Gastroesophageal sphincter (tissue), 4 donors: ENCODE data around the gene MLLT1. TPM values are rescaled to one million over a fixed set of nuclear protein-coding genes. Genes with fewer than 3 reads are reported as not detected.
A peak's percentile ranks its signal among the peaks of the same experiment; 100 is the strongest.

Source experiments
- ATAC-seq: fragments of 150-250 bp; one replicate; pipeline ENCODE4 v1.9.1; 2016; ENCODE audit warnings: mild to moderate bottlenecking, moderate library complexity
- H3K27ac ChIP-seq, 4 donors: fragments of 200-600 bp; sonication (generic) in 3 of 4; 1 replicate in 3 of 4; 2 replicates in 1 of 4; pipeline ENCODE4 v1.5.1; 2016 to 2019
- H3K27me3 ChIP-seq: fragments of 200-600 bp; sonication (generic); one replicate; pipeline ENCODE4 v1.5.1; 2019
- H3K36me3 ChIP-seq, 2 donors: fragments of 200-600 bp; sonication (generic); one replicate each; pipeline ENCODE4 v1.5.1; 2019; ENCODE audit warnings: control low read depth in 1 of 2
- H3K4me1 ChIP-seq, 3 donors: fragments of 200-600 bp; sonication (generic); 1 replicate in 2 of 3; 2 replicates in 1 of 3; pipeline ENCODE4 v1.5.1; 2016 to 2019; ENCODE audit warnings: control low read depth in 2 of 3
- H3K4me3 ChIP-seq, 2 donors: fragments of 200-600 bp; sonication (generic); one replicate each; pipeline ENCODE4 v1.5.1; 2019; ENCODE audit warnings: mild to moderate bottlenecking in 1 of 2, moderate library complexity in 1 of 2
- H3K9me3 ChIP-seq, 3 donors: fragments of 200-600 bp; sonication (generic); one replicate each; pipeline ENCODE4 v1.5.1; 2017 to 2019; ENCODE audit warnings: control low read depth in 2 of 3
- CTCF ChIP-seq, 4 experiments: fragments of 200-600 bp in 2 of 4; fragments of 450-650 bp in 2 of 4; sonication (generic) in 1 of 4; IDR thresholded peaks; one replicate each; pipeline ENCODE4 v1.5.1; 2017 to 2019; ENCODE audit warnings: antibody characterized with exemption in 4 of 4, mild to moderate bottlenecking in 2 of 4, moderate library complexity in 2 of 4
- EP300 ChIP-seq: sonication (generic); formaldehyde crosslinking; IDR thresholded peaks from one replicate; pipeline ENCODE4 v1.6.1; 2017; ENCODE audit warnings: antibody characterized with exemption, mild to moderate bottlenecking
- POLR2A ChIP-seq, 2 donors: fragments of 450-650 bp; IDR thresholded peaks; one replicate each; pipeline ENCODE4 v1.6.1; 2017; ENCODE audit warnings: antibody characterized with exemption in 2 of 2, mild to moderate bottlenecking in 2 of 2, moderate library complexity in 1 of 2
- POLR2AphosphoS5 ChIP-seq: sonication (generic); formaldehyde crosslinking; IDR thresholded peaks from one replicate; pipeline ENCODE4 v1.6.1; 2017; ENCODE audit warnings: antibody characterized with exemption
- WGBS, 2 donors: methylation state at CpG; one replicate each; pipeline ENCODE4 v1.1.5; 2018; ENCODE audit warnings: low coverage in 1 of 2; 5-methylcytosine and 5-hydroxymethylcytosine counted together
- total RNA-seq, 4 donors: library from RNA; depleted of rRNA; stranded (reverse); fragments of >200 nt; gene quantifications; one replicate each; pipeline ENCODE4 v1.1.0, GENCODE V29; 2016

The MLLT1 gene
- total RNA-seq, 4 donors from 2014 or later: 21.4 to 42.5 (median 23.8) TPM

- Histone ChIP-seq H3K4me3 (no peak overlapping the region), H3K27me3 (no peaks in the 10 kb centered on the region), H3K4me1 (peaks cover 22 to 83% (median 65%) of the 10 kb centered on the region in 3 donors), H3K27ac (peak overlapping the region in 3 of 4 donors; percentile 84 to 90 (median 88)), H3K9me3 (no peaks in the 10 kb centered on the region), H3K36me3 (no peaks in the 10 kb centered on the region)
- WGBS, 2 donors: 60% methylated on average over 5 of the region's 12 CpGs; no CpG with 5 or more reads in 1 of the 2 donors
- no peak for ATAC-seq
- TF ChIP-seq EP300 (no peak), POLR2AphosphoS5 (peak; percentile 45)
Observed at GRCh38 chr19:6276447-6276846, 3.3 kb downstream of the MLLT1 start.

- Histone ChIP-seq H3K9me3 (no peaks in the 10 kb centered on the region), H3K4me1 (peaks cover 25 to 92% (median 77%) of the 10 kb centered on the region in 3 donors), H3K27me3 (no peaks in the 10 kb centered on the region), H3K36me3 (peaks cover 0 to 4% of the 10 kb centered on the region in 2 donors), H3K4me3 (no peak overlapping the region), H3K27ac (peak overlapping the region; percentile 84 to 90 (median 86))
- TF ChIP-seq EP300 (no peak), CTCF (IDR thresholded peaks at IDR 0.05) (no peak), POLR2A (IDR thresholded peaks at IDR 0.05) (no peak)
- ATAC-seq: no peak
- WGBS, 2 donors: 88 to 100% methylated on average over 2 to 5 of the region's 18 CpGs
Observed at GRCh38 chr19:6275170-6275744, 4.5 kb downstream of the MLLT1 start.

GRCh38 chr19:6274756-6275155 lies 5.0 kb downstream of the MLLT1 start:
- Histone ChIP-seq H3K4me1 (peaks cover 25 to 95% (median 77%) of the 10 kb centered on the region in 3 donors), H3K9me3 (no peaks in the 10 kb centered on the region), H3K4me3 (no peak overlapping the region), H3K27me3 (no peaks in the 10 kb centered on the region), H3K27ac (peak overlapping the region; percentile 84 to 90 (median 86)), H3K36me3 (peaks cover 0 to 9% of the 10 kb centered on the region in 2 donors)
- no peak for ATAC-seq
- TF ChIP-seq EP300 (no peak), POLR2AphosphoS5 (peak; percentile 24)
- WGBS, 2 donors: 84 to 93% methylated on average over 3 to 7 of the region's 15 CpGs

- Histone ChIP-seq H3K27ac (peak overlapping the region; percentile 84 to 90 (median 86)), H3K27me3 (no peaks in the 10 kb centered on the region), H3K4me1 (peaks cover 25 to 100% (median 77%) of the 10 kb centered on the region in 3 donors), H3K9me3 (no peaks in the 10 kb centered on the region), H3K36me3 (peaks cover 0 to 17% of the 10 kb centered on the region in 2 donors), H3K4me3 (peak overlapping the region in 1 of 2 donors; percentile 33)
- peak; percentile 91 for ATAC-seq
- TF ChIP-seq POLR2A (IDR thresholded peaks at IDR 0.05): peak in 1 of 2 donors; percentile 4
- TF ChIP-seq POLR2AphosphoS5: peak; percentile 97
- TF ChIP-seq CTCF (IDR thresholded peaks at IDR 0.05): peak in 2 of 4 experiments; percentile 7 to 14
- no peak for TF ChIP-seq EP300
- 0 to 4% methylated on average over 5 to 17 of the region's 30 CpGs for WGBS, 2 donors
Observed at GRCh38 chr19:6273701-6274601, 5.8 kb downstream of the MLLT1 start.

- WGBS, 2 donors: 51 to 69% methylated on average over 9 to 19 of the region's 22 CpGs
- Histone ChIP-seq H3K4me3 (peak overlapping the region in 1 of 2 donors; percentile 33), H3K36me3 (peaks cover 0 to 25% of the 10 kb centered on the region in 2 donors), H3K27me3 (no peaks in the 10 kb centered on the region), H3K4me1 (peaks cover 25 to 100% (median 70%) of the 10 kb centered on the region in 3 donors), H3K9me3 (no peaks in the 10 kb centered on the region), H3K27ac (peak overlapping the region; percentile 84 to 90 (median 86))
- ATAC-seq: no peak
- TF ChIP-seq POLR2A (IDR thresholded peaks at IDR 0.05) (no peak), POLR2AphosphoS5 (no peak), CTCF (IDR thresholded peaks at IDR 0.05) (no peak), EP300 (no peak)
Observed at GRCh38 chr19:6272913-6273600, 6.7 kb downstream of the MLLT1 start.
